K562 (cell line): ENCODE results near the gene DIAPH1. TPM values are rescaled to one million over a fixed set of nuclear protein-coding genes. Genes with fewer than 3 reads are reported as not detected.

ENCODE experiments used
- BDP1 ChIP-seq: IDR thresholded peaks from 3 replicates; pipeline ENCODE4 v1.6.1; 2011; ENCODE audit not compliant: insufficient read length, insufficient read depth
- KDM4B ChIP-seq, 2 experiments: fragments of 450-650 bp in 1 of 2; sonication (generic) in 1 of 2; IDR thresholded peaks; 2 replicates each; pipeline ENCODE4 v1.6.1; 2016 to 2017; ENCODE audit warnings: borderline replicate concordance in 2 of 2, antibody characterized with exemption in 1 of 2, low read depth in 1 of 2, mild to moderate bottlenecking in 1 of 2
- MTA1 ChIP-seq: fragments of 450-650 bp; IDR thresholded peaks from 2 replicates; pipeline ENCODE4 v1.6.1; 2017; ENCODE audit warnings: borderline replicate concordance
- NONO ChIP-seq, 2 experiments: fragments of 200-400 bp in 1 of 2; fragments of 450-650 bp in 1 of 2; formaldehyde crosslinking in 1 of 2; IDR thresholded peaks; 2 replicates each; pipeline ENCODE4 v1.6.1; 2017; ENCODE audit warnings: low read depth in 2 of 2, mild to moderate bottlenecking in 2 of 2, moderate library complexity in 2 of 2, low read length in 1 of 2
- SMARCA4 ChIP-seq: fragments of 450-650 bp; IDR thresholded peaks from 2 replicates; pipeline ENCODE4 v1.6.1; 2016
- SMARCA5 ChIP-seq: fragments of 450-650 bp; IDR thresholded peaks from 2 replicates; pipeline ENCODE4 v1.6.1; 2016
- SMARCE1 ChIP-seq: fragments of 450-650 bp; IDR thresholded peaks from 2 replicates; pipeline ENCODE4 v1.7.1; 2016; ENCODE audit warnings: mild to moderate bottlenecking
- TGIF2 ChIP-seq: sonication (generic); formaldehyde crosslinking; IDR thresholded peaks from 2 replicates; pipeline ENCODE4 v1.8.1; 2022; ENCODE audit warnings: mild to moderate bottlenecking, missing genetic modification reagents, moderate library complexity
- ZNF133 ChIP-seq: fragments of 250-450 bp; sonication (Bioruptor Pico); IDR thresholded peaks from 2 replicates; pipeline ENCODE4 v1.4.0; 2020; ENCODE audit warnings: mild to moderate bottlenecking
- ZNF316 ChIP-seq: fragments of 450-650 bp; IDR thresholded peaks from 2 replicates; pipeline ENCODE4 v1.6.1; 2016
- polyA plus RNA-seq, 8 experiments: library from polyadenylated mRNA; depleted of rRNA in 4 of 8; stranded (reverse) in 5 of 8; unstranded in 3 of 8; fragments of >200 nt; fragmentation: Nextera tagmentation in 2 of 8; fragmentation: Illumina TruSeq in 1 of 8; extraction: Ambion mirVana in 2 of 8; extraction: Trizol in 1 of 8; gene quantifications; 2 replicates each; pipeline versions ENCODE4 v1.2.1 to v1.2.3, GENCODE V29; 2011 to 2014; ENCODE audit warnings: inconsistent platforms in 1 of 8, missing spikeins in 1 of 8
- total RNA-seq, 7 experiments: library from RNA; depleted of rRNA in 6 of 7; stranded (reverse); fragments of >200 nt in 6 of 7; fragmentation: Illumina TruSeq in 2 of 7; extraction: Trizol in 2 of 7; gene quantifications; 2 replicates each; pipeline versions ENCODE4 v1.2.1 to v1.2.3, GENCODE V29; 2011 to 2021; ENCODE audit warnings: low replicate concordance in 1 of 7
- TF ChIP-seq, protein P1 (sequence below): fragments of 450-650 bp; IDR thresholded peaks from one replicate; pipeline ENCODE4 v1.6.1; 2018; ENCODE audit warnings: mild to moderate bottlenecking, moderate library complexity; ENCODE audit not compliant: partially characterized antibody
- TF ChIP-seq, protein P2 (sequence below): IDR thresholded peaks from 2 replicates; pipeline ENCODE4 v1.6.1; 2014; ENCODE audit warnings: antibody characterized with exemption
- TF ChIP-seq, protein P3 (sequence below), 2 experiments: fragments of 450-650 bp; IDR thresholded peaks; 2 replicates each; pipeline ENCODE4 v1.6.1; 2016; ENCODE audit warnings: mild to moderate bottlenecking in 2 of 2, borderline replicate concordance in 1 of 2, low read depth in 1 of 2, moderate library complexity in 1 of 2
- TF ChIP-seq, protein P4 (sequence below): fragments of 250-450 bp; sonication (Bioruptor Pico); IDR thresholded peaks from 2 replicates; pipeline ENCODE4 v1.4.0; 2020; ENCODE audit warnings: mild to moderate bottlenecking

Gene DIAPH1
- total and polyA plus RNA-seq, 9 of the 15 experiments (the other 6 are each of a cell fraction or from before 2014, with no cell fraction given): 60.8 to 328 (median 97.8) TPM

DNA sequence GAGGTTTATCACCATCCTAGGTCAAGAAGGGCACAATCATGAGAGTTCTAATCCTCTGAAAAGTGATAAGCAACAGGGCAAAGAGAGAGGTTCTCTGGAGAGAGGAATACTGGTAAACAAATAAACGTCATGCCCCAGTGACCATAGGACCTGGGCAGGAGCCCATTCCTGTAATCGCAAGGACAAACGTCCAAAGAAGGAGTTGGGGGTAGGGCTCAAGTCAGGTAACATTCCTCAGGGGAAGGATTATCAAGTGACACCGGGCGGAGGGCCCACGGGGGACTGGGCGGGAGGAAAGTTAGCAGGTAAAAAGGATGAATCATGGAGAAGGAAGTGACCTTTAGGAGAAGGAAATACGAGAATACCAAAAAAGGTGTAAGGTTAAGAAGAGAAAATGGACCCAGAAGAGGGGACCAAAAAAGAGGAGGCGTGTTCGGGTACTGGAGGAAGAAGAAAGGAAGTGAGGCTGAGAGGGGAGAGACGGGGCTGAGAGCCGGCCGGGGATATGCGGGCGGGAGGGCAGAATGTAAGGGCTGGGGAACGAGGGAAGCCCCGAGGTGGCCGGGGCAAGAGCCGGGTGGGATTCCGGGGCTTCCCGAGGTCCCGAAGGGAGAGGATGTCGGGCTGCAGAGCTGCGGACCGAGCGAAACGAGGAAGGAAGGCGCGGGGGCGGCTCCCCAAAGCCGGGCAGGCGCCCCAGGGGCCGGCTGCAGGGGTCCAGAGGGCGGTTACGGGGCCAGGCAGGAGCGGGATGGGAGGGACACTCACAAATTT is 583 bp downstream of the DIAPH1 start (continued):
- TF ChIP-seq, protein P1, sequence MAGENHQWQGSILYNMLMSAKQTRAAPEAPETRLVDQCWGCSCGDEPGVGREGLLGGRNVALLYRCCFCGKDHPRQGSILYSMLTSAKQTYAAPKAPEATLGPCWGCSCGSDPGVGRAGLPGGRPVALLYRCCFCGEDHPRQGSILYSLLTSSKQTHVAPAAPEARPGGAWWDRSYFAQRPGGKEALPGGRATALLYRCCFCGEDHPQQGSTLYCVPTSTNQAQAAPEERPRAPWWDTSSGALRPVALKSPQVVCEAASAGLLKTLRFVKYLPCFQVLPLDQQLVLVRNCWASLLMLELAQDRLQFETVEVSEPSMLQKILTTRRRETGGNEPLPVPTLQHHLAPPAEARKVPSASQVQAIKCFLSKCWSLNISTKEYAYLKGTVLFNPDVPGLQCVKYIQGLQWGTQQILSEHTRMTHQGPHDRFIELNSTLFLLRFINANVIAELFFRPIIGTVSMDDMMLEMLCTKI: no peak
- TF ChIP-seq SMARCA5 (no peak), TGIF2 (CRISPR knock-in tag) (no peak), SMARCE1 (0 out of 2 replicates have a peak, but pooled peaks have one; percentile 20), KDM4B (IDR thresholded peaks at IDR 0.05; ENCODE audit: borderline replicate concordance in 2 of 2, low read depth in 1 of 2) (no peak), NONO (IDR thresholded peaks at IDR 0.05; ENCODE audit: low read depth in 2 of 2, low read length in 1 of 2) (no peak), ZNF316 (peak; percentile 13; the same call in 1 of the 2 replicates), SMARCA4 (no peak; the same call in 1 of the 2 replicates), MTA1 (0 out of 2 replicates have a peak, but pooled peaks have one; percentile 29), BDP1 (no peak), ZNF133 (CRISPR knock-in tag) (no peak)
- TF ChIP-seq, protein P2, sequence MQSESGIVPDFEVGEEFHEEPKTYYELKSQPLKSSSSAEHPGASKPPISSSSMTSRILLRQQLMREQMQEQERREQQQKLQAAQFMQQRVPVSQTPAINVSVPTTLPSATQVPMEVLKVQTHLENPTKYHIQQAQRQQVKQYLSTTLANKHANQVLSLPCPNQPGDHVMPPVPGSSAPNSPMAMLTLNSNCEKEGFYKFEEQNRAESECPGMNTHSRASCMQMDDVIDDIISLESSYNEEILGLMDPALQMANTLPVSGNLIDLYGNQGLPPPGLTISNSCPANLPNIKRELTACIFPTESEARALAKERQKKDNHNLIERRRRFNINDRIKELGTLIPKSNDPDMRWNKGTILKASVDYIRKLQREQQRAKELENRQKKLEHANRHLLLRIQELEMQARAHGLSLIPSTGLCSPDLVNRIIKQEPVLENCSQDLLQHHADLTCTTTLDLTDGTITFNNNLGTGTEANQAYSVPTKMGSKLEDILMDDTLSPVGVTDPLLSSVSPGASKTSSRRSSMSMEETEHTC: 0 out of 2 replicates have a peak, but pooled peaks have one; percentile 14
- TF ChIP-seq, protein P3, sequence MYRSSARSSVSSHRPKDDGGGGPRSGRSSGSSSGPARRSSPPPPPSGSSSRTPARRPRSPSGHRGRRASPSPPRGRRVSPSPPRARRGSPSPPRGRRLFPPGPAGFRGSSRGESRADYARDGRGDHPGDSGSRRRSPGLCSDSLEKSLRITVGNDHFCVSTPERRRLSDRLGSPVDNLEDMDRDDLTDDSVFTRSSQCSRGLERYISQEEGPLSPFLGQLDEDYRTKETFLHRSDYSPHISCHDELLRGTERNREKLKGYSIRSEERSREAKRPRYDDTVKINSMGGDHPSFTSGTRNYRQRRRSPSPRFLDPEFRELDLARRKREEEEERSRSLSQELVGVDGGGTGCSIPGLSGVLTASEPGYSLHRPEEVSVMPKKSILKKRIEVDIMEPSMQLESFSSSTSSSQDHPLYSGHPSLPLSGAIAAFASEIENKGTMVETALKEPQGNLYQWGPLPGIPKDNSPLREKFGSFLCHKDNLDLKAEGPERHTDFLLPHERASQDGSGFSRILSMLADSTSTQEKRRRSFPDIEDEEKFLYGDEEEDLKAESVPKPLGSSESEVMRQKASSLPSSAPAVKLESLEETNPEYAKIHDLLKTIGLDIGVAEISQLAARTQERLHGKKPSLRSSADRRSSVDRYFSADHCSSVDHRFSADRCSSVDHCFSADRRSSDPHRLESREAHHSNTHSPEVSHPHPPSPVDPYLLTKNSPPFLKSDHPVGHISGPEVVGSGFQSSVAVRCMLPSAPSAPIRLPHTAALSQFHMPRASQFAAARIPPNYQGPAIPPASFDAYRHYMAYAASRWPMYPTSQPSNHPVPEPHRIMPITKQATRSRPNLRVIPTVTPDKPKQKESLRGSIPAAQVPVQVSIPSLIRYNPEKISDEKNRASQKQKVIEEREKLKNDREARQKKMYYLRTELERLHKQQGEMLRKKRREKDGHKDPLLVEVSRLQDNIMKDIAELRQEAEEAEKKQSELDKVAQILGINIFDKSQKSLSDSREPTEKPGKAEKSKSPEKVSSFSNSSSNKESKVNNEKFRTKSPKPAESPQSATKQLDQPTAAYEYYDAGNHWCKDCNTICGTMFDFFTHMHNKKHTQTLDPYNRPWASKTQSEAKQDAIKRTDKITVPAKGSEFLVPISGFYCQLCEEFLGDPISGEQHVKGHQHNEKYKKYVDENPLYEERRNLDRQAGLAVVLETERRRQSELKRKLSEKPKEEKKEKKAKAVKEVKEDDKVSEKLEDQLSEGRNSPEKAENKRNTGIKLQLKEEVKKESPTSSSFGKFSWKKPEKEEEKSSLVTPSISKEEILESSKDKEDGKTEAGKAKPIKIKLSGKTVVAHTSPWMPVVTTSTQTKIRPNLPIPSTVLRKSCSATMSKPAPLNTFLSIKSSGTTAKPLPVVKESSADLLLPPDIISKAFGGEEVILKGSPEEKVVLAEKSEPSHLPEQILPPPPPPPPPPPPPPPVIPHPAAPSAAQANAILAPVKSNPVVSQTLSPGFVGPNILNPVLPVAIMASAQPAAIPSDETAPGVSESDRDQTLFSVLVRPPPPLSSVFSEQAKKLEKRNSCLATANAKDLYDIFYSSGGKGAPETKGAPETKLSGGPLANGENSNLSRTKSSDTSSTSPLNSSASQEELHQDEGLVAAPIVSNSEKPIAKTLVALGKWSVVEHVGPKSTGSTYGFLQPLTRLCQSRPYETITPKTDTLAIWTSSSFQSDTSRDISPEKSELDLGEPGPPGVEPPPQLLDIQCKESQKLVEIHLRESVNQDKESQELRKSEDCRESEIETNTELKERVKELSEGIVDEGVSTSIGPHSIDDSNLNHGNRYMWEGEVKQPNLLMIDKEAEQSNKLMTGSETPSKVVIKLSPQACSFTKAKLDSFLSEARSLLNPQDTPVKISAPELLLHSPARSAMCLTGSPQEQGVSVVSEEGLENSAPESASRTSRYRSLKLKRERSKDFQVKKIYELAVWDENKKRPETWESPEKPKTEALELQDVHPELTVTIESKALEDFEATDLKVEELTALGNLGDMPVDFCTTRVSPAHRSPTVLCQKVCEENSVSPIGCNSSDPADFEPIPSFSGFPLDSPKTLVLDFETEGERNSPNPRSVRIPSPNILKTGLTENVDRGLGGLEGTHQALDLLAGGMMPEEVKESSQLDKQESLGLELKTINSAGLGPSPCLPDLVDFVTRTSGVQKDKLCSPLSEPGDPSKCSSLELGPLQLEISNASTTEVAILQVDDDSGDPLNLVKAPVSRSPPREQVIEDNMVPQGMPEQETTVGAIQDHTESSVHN (IDR thresholded peaks at IDR 0.05; ENCODE audit: borderline replicate concordance in 1 of 2, low read depth in 1 of 2): no peak
- TF ChIP-seq, protein P4, sequence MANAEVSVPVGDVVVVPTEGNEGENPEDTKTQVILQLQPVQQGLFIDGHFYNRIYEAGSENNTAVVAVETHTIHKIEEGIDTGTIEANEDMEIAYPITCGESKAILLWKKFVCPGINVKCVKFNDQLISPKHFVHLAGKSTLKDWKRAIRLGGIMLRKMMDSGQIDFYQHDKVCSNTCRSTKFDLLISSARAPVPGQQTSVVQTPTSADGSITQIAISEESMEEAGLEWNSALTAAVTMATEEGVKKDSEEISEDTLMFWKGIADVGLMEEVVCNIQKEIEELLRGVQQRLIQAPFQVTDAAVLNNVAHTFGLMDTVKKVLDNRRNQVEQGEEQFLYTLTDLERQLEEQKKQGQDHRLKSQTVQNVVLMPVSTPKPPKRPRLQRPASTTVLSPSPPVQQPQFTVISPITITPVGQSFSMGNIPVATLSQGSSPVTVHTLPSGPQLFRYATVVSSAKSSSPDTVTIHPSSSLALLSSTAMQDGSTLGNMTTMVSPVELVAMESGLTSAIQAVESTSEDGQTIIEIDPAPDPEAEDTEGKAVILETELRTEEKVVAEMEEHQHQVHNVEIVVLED (CRISPR knock-in tag): no peak
